Fibroblast of peridontal ligament (primary cell): ENCODE data around the gene ETFA.

ENCODE experiments used
- DNase-seq: peaks from one replicate; pipeline ENCODE4 v3.0.0-alpha.2; 2010; ENCODE audit errors: extremely low read depth

ETFA gene

GRCh38 chr15:76340198-76340802, 29.0 kb upstream of the ETFA start:
- DNase-seq: peak; percentile 27

- DNase-seq: peak; percentile 37
Measured at GRCh38 chr15:76339305-76340197, 28.3 kb upstream of the ETFA start.

DNA sequence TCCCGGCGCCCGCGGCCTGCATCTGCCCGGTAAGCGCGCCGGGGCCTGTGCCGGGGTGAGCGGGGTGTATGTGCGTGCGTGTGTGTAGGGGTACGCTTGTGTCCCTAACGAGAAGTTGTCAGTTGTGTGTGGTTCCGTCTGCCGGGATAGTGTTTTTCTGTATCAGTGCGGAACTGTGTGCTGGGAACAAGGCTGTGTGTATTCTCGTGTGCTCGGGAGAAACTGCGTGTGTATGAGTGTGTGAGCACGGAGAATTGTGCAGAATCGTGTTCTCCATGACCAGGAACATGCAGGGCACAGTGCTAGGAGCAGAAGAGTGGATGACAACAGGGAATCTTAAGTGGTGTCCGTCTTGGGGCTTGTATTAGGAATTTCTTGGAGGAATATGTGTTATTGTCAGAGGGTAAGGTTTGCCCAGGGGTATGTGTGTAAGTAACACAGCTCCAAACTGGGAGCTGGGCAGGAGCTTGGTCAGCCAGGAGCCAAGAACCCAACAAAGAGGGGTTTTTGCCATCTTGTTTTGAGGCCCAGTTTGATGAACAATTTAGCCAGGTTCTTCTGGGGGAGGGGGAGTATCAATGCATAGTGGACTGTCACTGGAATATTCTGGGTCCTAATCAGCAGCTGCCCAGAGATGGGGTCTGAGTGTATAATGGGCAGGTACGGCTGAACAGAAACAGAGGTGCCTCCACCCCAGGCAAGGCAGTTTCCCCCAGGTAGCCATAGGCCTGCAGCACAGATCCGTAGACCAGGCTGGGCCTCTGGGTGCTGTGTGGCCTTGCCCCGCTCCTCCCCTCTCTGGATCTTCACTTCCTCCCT, 27.4 kb upstream of the ETFA start:
- DNase-seq: no peak

- no peak for DNase-seq
Measured at GRCh38 chr15:76337696-76338485, 26.6 kb upstream of the ETFA start.

GRCh38 chr15:76337059-76337695, 25.9 kb upstream of the ETFA start:
- peak; percentile 25 for DNase-seq

GRCh38 chr15:76336254-76337058, 25.2 kb upstream of the ETFA start, which contains the start of gene ISL2:
Gene ISL2, plus strand, starts transcription at chr15:76336773. Its CDS starts 111 bp downstream, at chr15:76336884.
- DNase-seq: no peak

DNA sequence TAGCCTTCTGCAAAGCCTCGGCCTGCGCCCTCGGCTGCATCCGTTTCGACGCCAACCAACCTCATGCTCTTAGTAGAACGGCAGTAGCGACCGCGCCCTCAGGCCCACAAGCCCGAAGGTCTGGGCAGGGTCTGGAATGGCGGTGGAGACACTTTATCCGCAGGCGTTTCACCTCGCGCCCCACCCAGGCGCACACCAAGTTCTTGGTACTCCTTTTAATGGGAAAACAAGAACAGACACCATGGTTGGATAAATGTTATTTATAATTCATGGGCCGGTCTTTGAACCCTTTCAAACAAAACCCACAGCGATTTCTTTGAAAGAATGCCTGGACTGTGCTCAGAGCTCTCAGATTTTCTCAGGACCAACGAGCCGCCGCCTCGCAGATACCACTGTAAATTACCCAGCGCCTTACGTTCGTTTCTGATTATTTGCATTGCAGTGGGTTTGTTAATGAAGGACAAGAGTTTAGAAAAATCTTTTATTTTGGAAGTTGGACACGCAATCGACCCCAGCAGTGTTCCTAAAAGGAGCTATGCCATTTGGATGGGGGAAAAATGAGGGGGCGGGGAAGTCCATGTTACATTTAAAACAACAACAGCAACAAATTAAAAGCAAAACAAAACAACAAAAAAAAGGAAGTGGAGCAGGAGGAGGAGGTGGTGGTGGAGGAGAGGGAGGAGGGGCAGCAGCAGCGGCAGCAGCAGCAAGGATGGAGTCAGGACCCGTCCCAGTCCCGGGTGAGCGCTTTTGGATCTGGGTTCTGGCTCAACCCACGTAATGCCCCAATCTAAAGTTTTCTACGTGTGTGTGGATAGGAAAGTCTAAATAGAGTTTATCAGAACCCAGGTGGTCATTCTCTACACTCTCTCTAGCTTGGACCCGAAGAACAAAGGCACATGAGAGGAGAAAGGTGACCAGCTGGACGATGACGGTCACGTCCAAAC, 24.3 kb upstream of the ETFA start:
- no peak for DNase-seq

GRCh38 chr15:76334438-76335306, 23.4 kb upstream of the ETFA start:
- no peak for DNase-seq

DNA sequence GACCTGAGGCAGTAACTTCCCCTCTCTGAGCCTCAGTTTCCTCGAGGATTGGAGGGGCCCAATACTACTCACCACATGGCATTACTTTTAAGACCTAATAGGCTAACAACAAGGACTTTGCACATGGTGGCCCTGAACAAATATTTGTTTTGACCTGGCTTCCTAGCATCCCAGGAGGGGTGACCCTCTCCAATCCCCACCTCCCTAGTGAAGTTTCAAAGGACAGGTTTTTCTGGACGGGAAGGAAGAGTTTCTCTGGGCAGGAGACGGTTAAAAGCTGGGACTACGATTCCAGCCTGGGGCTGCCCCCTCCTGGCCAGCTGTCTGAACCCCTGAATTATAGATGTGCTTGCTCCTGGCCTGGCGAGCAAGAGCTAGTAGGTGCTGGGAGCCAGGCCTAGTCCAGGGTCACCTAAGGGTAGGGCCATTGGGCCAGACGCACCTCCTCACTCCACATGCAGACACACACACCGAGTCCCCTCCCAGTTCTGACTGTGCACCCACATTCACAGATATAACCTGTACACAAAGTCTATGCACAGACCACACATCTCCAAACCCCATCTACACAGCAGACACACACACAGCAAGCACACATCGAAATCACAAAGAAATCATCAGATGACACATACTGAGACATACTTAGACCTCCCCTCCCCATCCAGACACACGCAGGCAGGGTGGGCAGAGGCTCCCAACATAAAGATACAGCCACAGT, 22.6 kb upstream of the ETFA start:
- no peak for DNase-seq

DNA sequence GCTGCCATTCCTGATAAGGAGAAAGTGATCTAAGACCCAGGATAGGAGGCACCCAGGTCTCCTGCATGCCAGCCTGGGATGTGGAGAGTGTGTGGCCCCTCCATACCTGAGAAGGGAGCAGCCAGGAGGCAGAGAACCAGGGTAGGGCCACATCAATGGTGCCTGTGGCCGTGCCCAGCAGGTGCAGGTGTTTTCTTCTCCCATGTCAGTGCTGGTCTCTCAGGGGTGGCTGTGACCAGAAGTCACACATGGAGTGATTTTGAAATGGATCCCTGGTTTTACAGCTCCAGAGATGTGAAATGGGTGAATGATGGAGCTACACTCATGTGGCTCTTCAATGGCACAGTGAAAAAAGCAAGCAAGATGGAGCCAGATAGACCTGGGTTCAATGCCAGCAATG, 22.0 kb upstream of the ETFA start:
- DNase-seq: no peak

- no peak for DNase-seq
Measured at GRCh38 chr15:76332796-76333195, 21.5 kb upstream of the ETFA start.

GRCh38 chr15:76330080-76330680, 18.9 kb upstream of the ETFA start:
- DNase-seq: peak; percentile 59

DNA sequence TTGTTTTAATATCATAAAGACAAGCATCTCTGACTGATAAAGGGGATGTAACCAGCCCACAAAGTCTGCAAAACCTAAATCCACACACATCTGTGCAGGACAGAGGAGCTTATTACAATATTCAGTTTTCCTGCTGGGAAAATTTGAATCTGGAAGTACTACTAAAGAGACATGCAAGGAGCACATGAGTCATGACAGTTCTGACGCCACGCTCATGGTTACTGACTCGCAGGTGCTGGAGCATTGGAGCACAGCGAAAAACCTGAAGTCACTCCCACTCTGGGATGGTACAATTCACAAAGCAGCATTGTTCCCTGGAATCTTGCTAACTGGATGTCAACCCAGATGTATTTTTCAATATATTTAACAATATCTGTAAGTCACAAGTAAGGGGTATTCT, 17.7 kb upstream of the ETFA start:
- no peak for DNase-seq

- no peak for DNase-seq
Measured at GRCh38 chr15:76328106-76328696, 16.9 kb upstream of the ETFA start.

- DNase-seq: no peak
Measured at GRCh38 chr15:76327191-76328105, 16.2 kb upstream of the ETFA start.
